BJ (cell line): ENCODE measurements around the gene GPR137B. TPM values are rescaled to one million over a fixed set of nuclear protein-coding genes. Genes with fewer than 3 reads are reported as not detected.

ENCODE experiments used
- CTCF ChIA-PET: fragments of 350-600 bp; formaldehyde crosslinking; extraction: SDS; loops from one replicate; lab custom pipeline; 2021; ENCODE audit warnings: antibody characterized with exemption, inconsistent platforms; lab: Yijun Ruan, JAX
- POLR2A ChIA-PET: fragments of 300-600 bp; sonication (Branson Sonifier 250); formaldehyde crosslinking; extraction: SDS; loops from one replicate; lab custom pipeline; 2021; ENCODE audit warnings: antibody characterized with exemption; lab: Charles Lee
- DNase-seq: peaks from one replicate; pipeline ENCODE4 v3.0.0-alpha.2; 2011; ENCODE audit warnings: low read depth
- H3K27me3 ChIP-seq: 2 replicates; pipeline ENCODE4 v1.6.0; 2011; ENCODE audit warnings: low read length; ENCODE audit not compliant: control insufficient read depth, insufficient read depth
- H3K36me3 ChIP-seq: 2 replicates; pipeline ENCODE4 v1.5.1; 2011; ENCODE audit warnings: low read length; ENCODE audit not compliant: control insufficient read depth, insufficient read depth
- H3K4me3 ChIP-seq: 2 replicates; pipeline ENCODE4 v1.5.1; 2011; ENCODE audit warnings: low read depth, mild to moderate bottlenecking, control low read depth, low read length
- CTCF ChIP-seq: IDR thresholded peaks from 2 replicates; pipeline ENCODE4 v1.5.1; 2011; ENCODE audit warnings: low read depth, mild to moderate bottlenecking, control low read depth, inconsistent platforms, low read length, moderate library complexity; ENCODE audit not compliant: insufficient read depth
- polyA plus RNA-seq: library from polyadenylated mRNA; depleted of rRNA; stranded (reverse); fragments of >200 nt; gene quantifications from 2 replicates; pipeline ENCODE4 v1.2.3, GENCODE V29; 2011

GPR137B gene
- polyA plus RNA-seq, 1 experiment = 7.8 TPM

- ChIA-PET CTCF (interaction anchor here (0.6 kb wide), 1 partner anchor 306 kb away, joined by 3 read pairs; no protein-coding TSS in a partner anchor), POLR2A (no interaction called here)
- no peak for DNase-seq
Observed at GRCh38 chr1:236167578-236167977, 25.2 kb downstream of the GPR137B start.

GRCh38 chr1:236168716-236169429 is 26.5 kb downstream of the GPR137B start:
- POLR2A ChIA-PET = no interaction called here
- H3K4me3 ChIP-seq = no peak overlapping the region
- no peaks in the 10 kb centered on the region for H3K27me3 ChIP-seq
- TF ChIP-seq CTCF = no peak
- CTCF ChIA-PET = no interaction called here
- H3K36me3 ChIP-seq = no peaks in the 10 kb centered on the region
- DNase-seq = no peak

More at GRCh38 chr1:236167578-236167977, 25.2 kb downstream of the GPR137B start:
- TF ChIP-seq CTCF = no peak
- Histone ChIP-seq H3K4me3 (no peak overlapping the region), H3K36me3 (no peaks in the 10 kb centered on the region), H3K27me3 (no peaks in the 10 kb centered on the region)

GRCh38 chr1:236172041-236172579 is 29.8 kb downstream of the GPR137B start:
- no peak for DNase-seq
- no peak for TF ChIP-seq CTCF
- no peaks in the 10 kb centered on the region for H3K36me3 ChIP-seq
- ChIA-PET CTCF (no interaction called here), POLR2A (no interaction called here)
- no peaks in the 10 kb centered on the region for H3K27me3 ChIP-seq
- H3K4me3 ChIP-seq = no peak overlapping the region

- H3K36me3 ChIP-seq = no peaks in the 10 kb centered on the region
- DNase-seq = no peak
- ChIA-PET POLR2A (no interaction called here), CTCF (no interaction called here)
- no peaks in the 10 kb centered on the region for H3K27me3 ChIP-seq
- no peak overlapping the region for H3K4me3 ChIP-seq
- TF ChIP-seq CTCF = no peak
Observed at GRCh38 chr1:236173174-236173767, 30.9 kb downstream of the GPR137B start.

GRCh38 chr1:236175642-236176336 is 33.5 kb downstream of the GPR137B start:
- no peaks in the 10 kb centered on the region for H3K27me3 ChIP-seq
- peaks cover 2% of the 10 kb centered on the region for H3K36me3 ChIP-seq
- H3K4me3 ChIP-seq = no peak overlapping the region
- TF ChIP-seq CTCF = no peak
- ChIA-PET CTCF (interaction anchor here (1.3 kb wide), 1 partner anchor 35 kb away, joined by 3 read pairs; no protein-coding TSS in a partner anchor), POLR2A (no interaction called here)
- no peak for DNase-seq
